Neural progenitor cell (in vitro differentiated cells): ENCODE data around the gene GPR148. TPM values are rescaled to one million over a fixed set of nuclear protein-coding genes. Genes with fewer than 3 reads are reported as not detected.

Source experiments
- DNase-seq: peaks from one replicate; pipeline ENCODE4 v3.0.0-alpha.2; 2016; ENCODE audit warnings: low spot score
- H2AFZ ChIP-seq: fragments of 200-600 bp; sonication (generic); replicated peaks from 2 replicates; pipeline ENCODE4 v1.6.1; 2016; ENCODE audit warnings: antibody characterized with exemption
- H3F3A ChIP-seq: fragments of 200-600 bp; sonication (generic); 2 replicates; pipeline ENCODE4 v1.6.1; 2016; ENCODE audit warnings: antibody characterized with exemption, low read depth
- H3K27ac ChIP-seq: fragments of 200-600 bp; sonication (generic); 2 replicates; pipeline ENCODE4 v1.5.1; 2016; ENCODE audit warnings: mild to moderate bottlenecking
- H3K27me3 ChIP-seq: fragments of 200-600 bp; sonication (generic); 2 replicates; pipeline ENCODE4 v1.6.1; 2016; ENCODE audit warnings: mild to moderate bottlenecking, moderate library complexity
- H3K36me3 ChIP-seq: fragments of 200-600 bp; sonication (generic); 2 replicates; pipeline ENCODE4 v1.5.1; 2016
- H3K4me1 ChIP-seq: fragments of 200-600 bp; sonication (generic); 2 replicates; pipeline ENCODE4 v1.6.1; 2016; ENCODE audit warnings: mixed run types
- H3K4me2 ChIP-seq: fragments of 200-600 bp; sonication (generic); 2 replicates; pipeline ENCODE4 v1.6.1; 2016
- H3K4me3 ChIP-seq: fragments of 200-600 bp; sonication (generic); 2 replicates; pipeline ENCODE4 v1.5.1; 2016
- H3K79me2 ChIP-seq: fragments of 200-600 bp; sonication (generic); 2 replicates; pipeline ENCODE4 v1.6.1; 2016; ENCODE audit warnings: low read depth
- H3K9ac ChIP-seq: fragments of 200-600 bp; sonication (generic); 2 replicates; pipeline ENCODE4 v1.6.1; 2016
- H3K9me3 ChIP-seq: fragments of 200-600 bp; sonication (generic); 2 replicates; pipeline ENCODE4 v1.5.1; 2016; ENCODE audit warnings: low read depth
- H4K20me1 ChIP-seq: fragments of 200-600 bp; sonication (generic); 2 replicates; pipeline ENCODE4 v1.6.1; 2016; ENCODE audit warnings: low read depth
- H3K27ac Mint-ChIP-seq: 3 replicates; pipeline ENCODE4 v1.8.0; 2021; ENCODE audit warnings: mixed read lengths
- H3K27me3 Mint-ChIP-seq: 2 replicates; pipeline ENCODE4 v1.8.0; 2022; ENCODE audit warnings: low read depth, mild to moderate bottlenecking, inconsistent platforms, moderate library complexity, mixed read lengths; ENCODE audit not compliant: insufficient read depth
- H3K36me3 Mint-ChIP-seq: 3 replicates; pipeline ENCODE4 v1.8.0; 2021; ENCODE audit warnings: mixed read lengths
- H3K4me1 Mint-ChIP-seq: 3 replicates; pipeline ENCODE4 v1.8.0; 2021; ENCODE audit warnings: mixed read lengths
- H3K4me3 Mint-ChIP-seq: 3 replicates; pipeline ENCODE4 v1.8.0; 2021; ENCODE audit warnings: mild to moderate bottlenecking, moderate library complexity, mixed read lengths
- H3K9me3 Mint-ChIP-seq: 3 replicates; pipeline ENCODE4 v1.8.0; 2020; ENCODE audit warnings: mixed read lengths
- CTCF ChIP-seq: fragments of 200-600 bp; sonication (generic); IDR thresholded peaks from 2 replicates; pipeline ENCODE4 v1.5.1; 2017; ENCODE audit warnings: antibody characterized with exemption, mild to moderate bottlenecking
- EZH2 ChIP-seq: fragments of 200-600 bp; sonication (generic); IDR thresholded peaks from 2 replicates; pipeline ENCODE4 v1.6.1; 2017; ENCODE audit warnings: antibody characterized with exemption, mild to moderate bottlenecking, moderate library complexity
- EZH2phosphoT487 ChIP-seq: fragments of 200-600 bp; sonication (generic); IDR thresholded peaks from 2 replicates; pipeline ENCODE4 v1.6.1; 2017; ENCODE audit warnings: antibody characterized with exemption
- total RNA-seq: library from RNA; depleted of rRNA; stranded (reverse); fragments of >200 nt; gene quantifications from 2 replicates; pipeline ENCODE4 v1.2.3, GENCODE V29; 2015; ENCODE audit warnings: low replicate concordance

The GPR148 gene
- total RNA-seq, 1 donor from 2014 or later = not detected

GRCh38 chr2:130756874-130757668 lies 28.2 kb downstream of the GPR148 start:
- no peaks in the 10 kb centered on the region for H3K79me2 ChIP-seq
- Mint-ChIP-seq H3K4me3 (peak overlapping the region; percentile 82), H3K27me3 (peaks cover 53% of the 10 kb centered on the region), H3K9me3 (no peaks in the 10 kb centered on the region), H3K27ac (no peak overlapping the region), H3K36me3 (no peaks in the 10 kb centered on the region), H3K4me1 (peaks cover 11% of the 10 kb centered on the region)
- H3K4me1 ChIP-seq = peaks cover 16% of the 10 kb centered on the region
- TF ChIP-seq EZH2phosphoT487 = no peak
- no peak for TF ChIP-seq CTCF
- TF ChIP-seq EZH2 = no peak
- H3K9ac ChIP-seq = no peak overlapping the region
- peaks cover 26% of the 10 kb centered on the region for H4K20me1 ChIP-seq
- peak; percentile 21 for DNase-seq
- H2AFZ ChIP-seq = no peak overlapping the region
- H3K9me3 ChIP-seq = no peaks in the 10 kb centered on the region
- H3K27me3 ChIP-seq = peaks cover 74% of the 10 kb centered on the region
- no peaks in the 10 kb centered on the region for H3K36me3 ChIP-seq
- H3K27ac ChIP-seq = no peak overlapping the region
- peaks cover 24% of the 10 kb centered on the region for H3F3A ChIP-seq
- H3K4me2 ChIP-seq = peak overlapping the region; percentile 94
- peak overlapping the region; percentile 62 for H3K4me3 ChIP-seq

- no peak overlapping the region for H3K9ac ChIP-seq
- peaks cover 45% of the 10 kb centered on the region for H3K27me3 ChIP-seq
- H3K4me2 ChIP-seq = no peak overlapping the region
- peaks cover 11% of the 10 kb centered on the region for H3K4me1 Mint-ChIP-seq
- no peak overlapping the region for H3K4me3 ChIP-seq
- no peak for DNase-seq
- H3K27ac ChIP-seq = no peak overlapping the region
- no peak for TF ChIP-seq EZH2
- no peak for TF ChIP-seq EZH2phosphoT487
- TF ChIP-seq CTCF = no peak
- H3K36me3 ChIP-seq = no peaks in the 10 kb centered on the region
- H3K4me1 ChIP-seq = peaks cover 15% of the 10 kb centered on the region
- no peaks in the 10 kb centered on the region for H3K9me3 Mint-ChIP-seq
- H3F3A ChIP-seq = peaks cover 19% of the 10 kb centered on the region
- H3K27ac Mint-ChIP-seq = no peak overlapping the region
- peaks cover 22% of the 10 kb centered on the region for H4K20me1 ChIP-seq
- H3K27me3 Mint-ChIP-seq = peaks cover 36% of the 10 kb centered on the region
- no peak overlapping the region for H3K4me3 Mint-ChIP-seq
- no peaks in the 10 kb centered on the region for H3K9me3 ChIP-seq
- no peaks in the 10 kb centered on the region for H3K36me3 Mint-ChIP-seq
- no peak overlapping the region for H2AFZ ChIP-seq
- H3K79me2 ChIP-seq = no peaks in the 10 kb centered on the region
Observed at GRCh38 chr2:130759906-130760753, 31.3 kb downstream of the GPR148 start.

- H3K27ac ChIP-seq = no peak overlapping the region
- Mint-ChIP-seq H3K4me3 (no peak overlapping the region), H3K27me3 (peaks cover 32% of the 10 kb centered on the region)
Observed at GRCh38 chr2:130760754-130761751, 32.2 kb downstream of the GPR148 start.

More at GRCh38 chr2:130760754-130761751, 32.2 kb downstream of the GPR148 start:
- H3K79me2 ChIP-seq = no peaks in the 10 kb centered on the region
- H3K4me1 ChIP-seq = peaks cover 11% of the 10 kb centered on the region
- no peaks in the 10 kb centered on the region for H3K36me3 Mint-ChIP-seq
- H3F3A ChIP-seq = peaks cover 12% of the 10 kb centered on the region
- H3K4me1 Mint-ChIP-seq = peaks cover 8% of the 10 kb centered on the region
- peaks cover 38% of the 10 kb centered on the region for H3K27me3 ChIP-seq
- H3K4me3 ChIP-seq = no peak overlapping the region
- no peaks in the 10 kb centered on the region for H3K9me3 Mint-ChIP-seq
- no peak overlapping the region for H3K9ac ChIP-seq
- H3K36me3 ChIP-seq = no peaks in the 10 kb centered on the region
- no peak for DNase-seq
- TF ChIP-seq CTCF = no peak
- no peak for TF ChIP-seq EZH2
- TF ChIP-seq EZH2phosphoT487 = no peak
- no peak overlapping the region for H3K4me2 ChIP-seq
- no peak overlapping the region for H2AFZ ChIP-seq
- H4K20me1 ChIP-seq = peaks cover 16% of the 10 kb centered on the region
- no peaks in the 10 kb centered on the region for H3K9me3 ChIP-seq
- no peak overlapping the region for H3K27ac Mint-ChIP-seq
